GM12875 (cell line): Measurements from ENCODE around the gene GPR35.

ENCODE experiments used
- H3K4me3 ChIP-seq: one replicate; pipeline ENCODE4 v1.5.1; 2011; ENCODE audit warnings: low read depth, low read length, control low read depth
- CTCF ChIP-seq: IDR thresholded peaks from 2 replicates; pipeline ENCODE4 v1.5.1; 2011; ENCODE audit warnings: low read depth, mild to moderate bottlenecking, control low read depth, inconsistent platforms, low read length, moderate library complexity, borderline replicate concordance; ENCODE audit not compliant: insufficient read depth

Gene GPR35

GRCh38 chr2:240630771-240631547, 5.7 kb downstream of the GPR35 start:
- no peak for TF ChIP-seq CTCF
- no peak overlapping the region for H3K4me3 ChIP-seq

- H3K4me3 ChIP-seq: no peak overlapping the region
- TF ChIP-seq CTCF: no peak
These were observed 6.4 kb downstream of the GPR35 start for GRCh38 chr2:240631548-240632305.

- H3K4me3 ChIP-seq: no peak overlapping the region
- TF ChIP-seq CTCF: no peak
These were observed 7.0 kb downstream of the GPR35 start for GRCh38 chr2:240632306-240632721.

- TF ChIP-seq CTCF: no peak
These were observed 10.1 kb downstream of the GPR35 start for GRCh38 chr2:240635121-240635997.

GRCh38 chr2:240635998-240636547, 10.8 kb downstream of the GPR35 start:
- no peak overlapping the region for H3K4me3 ChIP-seq
- no peak for TF ChIP-seq CTCF

More at GRCh38 chr2:240635121-240635997, 10.1 kb downstream of the GPR35 start:
- H3K4me3 ChIP-seq: no peak overlapping the region

GRCh38 chr2:240636563-240637115, 11.4 kb downstream of the GPR35 start:
- no peak overlapping the region for H3K4me3 ChIP-seq
- no peak for TF ChIP-seq CTCF
